CD14-positive monocyte (primary cell): Measurements from ENCODE around the gene SPACA5B. TPM values are rescaled to one million over a fixed set of nuclear protein-coding genes. Genes with fewer than 3 reads are reported as not detected.
"Not testable (repeated sequence)": the region's sequence is repeated elsewhere in the genome, so short reads cannot be mapped to it uniquely, and the experiment has no call there.

Source experiments
- DNase-seq, 3 donors: peaks; one replicate each; pipeline ENCODE4 v3.0.0-alpha.2; 2011 to 2022
- H2AFZ ChIP-seq: 2 replicates; pipeline ENCODE4 v1.6.0; 2012; ENCODE audit warnings: mild to moderate bottlenecking, low read depth, low read length, inconsistent platforms; ENCODE audit not compliant: insufficient read depth, poor library complexity, severe bottlenecking
- H3K27ac ChIP-seq, 2 donors: 1 replicate in 1 of 2; 2 replicates in 1 of 2; pipeline ENCODE4 v1.5.1; 2012 to 2013; ENCODE audit warnings: low read length in 2 of 2, control low read depth in 1 of 2, inconsistent platforms in 1 of 2, low read depth in 1 of 2, mild to moderate bottlenecking in 1 of 2
- H3K27me3 ChIP-seq, 2 donors: one replicate each; pipeline versions ENCODE4 v1.6.0 to v1.6.1; 2011 to 2013; ENCODE audit warnings: low read length in 2 of 2; ENCODE audit not compliant: control insufficient read depth in 2 of 2, insufficient read depth in 2 of 2
- H3K36me3 ChIP-seq, 2 donors: replicated peaks in 1 of 2; 1 replicate in 1 of 2; 2 replicates in 1 of 2; pipeline versions ENCODE4 v1.5.1 to v1.6.1; 2012 to 2013; ENCODE audit warnings: low read length in 2 of 2, control low read depth in 1 of 2, inconsistent platforms in 1 of 2, mild to moderate bottlenecking in 1 of 2; ENCODE audit not compliant: insufficient read depth in 2 of 2, control insufficient read depth in 1 of 2
- H3K4me1 ChIP-seq, 2 donors: 1 replicate in 1 of 2; 2 replicates in 1 of 2; pipeline versions ENCODE4 v1.5.1 to v1.6.1; 2012 to 2013; ENCODE audit warnings: low read length in 2 of 2, control low read depth in 1 of 2, inconsistent platforms in 1 of 2, mild to moderate bottlenecking in 1 of 2, moderate library complexity in 1 of 2; ENCODE audit not compliant: insufficient read depth in 2 of 2, control insufficient read depth in 1 of 2
- H3K4me2 ChIP-seq: replicated peaks from 2 replicates; pipeline ENCODE3; 2012; ENCODE audit warnings: low read length, moderate library complexity, mild to moderate bottlenecking; ENCODE audit not compliant: poor library complexity, severe bottlenecking; ENCODE audit errors: extremely low read depth
- H3K4me3 ChIP-seq, 3 experiments: fragments of 200-600 bp in 1 of 3; sonication (generic) in 1 of 3; replicated peaks in 1 of 3; 1 replicate in 2 of 3; 2 replicates in 1 of 3; pipeline ENCODE4 v1.5.1; 2011 to 2013; ENCODE audit warnings: low read length in 3 of 3, mild to moderate bottlenecking in 3 of 3, control low read depth in 2 of 3, low read depth in 2 of 3, inconsistent platforms in 1 of 3, moderate library complexity in 1 of 3
- H3K79me2 ChIP-seq: 2 replicates; pipeline ENCODE4 v1.6.0; 2012; ENCODE audit warnings: mild to moderate bottlenecking, control low read depth, inconsistent platforms, low read length, moderate library complexity; ENCODE audit not compliant: insufficient read depth
- H3K9ac ChIP-seq: 2 replicates; pipeline ENCODE4 v1.6.0; 2017; ENCODE audit warnings: low read length, mild to moderate bottlenecking; ENCODE audit not compliant: insufficient read depth, poor library complexity, severe bottlenecking
- H3K9me3 ChIP-seq, 2 donors: replicated peaks in 1 of 2; 1 replicate in 1 of 2; 2 replicates in 1 of 2; pipeline versions ENCODE4 v1.5.1 to v1.6.1; 2012 to 2013; ENCODE audit warnings: low read length in 2 of 2, control low read depth in 1 of 2; ENCODE audit not compliant: control insufficient read depth in 1 of 2, insufficient read depth in 1 of 2
- H4K20me1 ChIP-seq: 2 replicates; pipeline ENCODE4 v1.6.0; 2012; ENCODE audit warnings: mild to moderate bottlenecking, low read length, control low read depth, moderate library complexity; ENCODE audit not compliant: insufficient read depth
- H3K27ac Mint-ChIP-seq, 7 donors: one replicate each; pipeline ENCODE4 v1.8.0; 2020; ENCODE audit warnings: mild to moderate bottlenecking in 7 of 7, mixed read lengths in 7 of 7, moderate library complexity in 6 of 7, inconsistent platforms in 2 of 7
- H3K27me3 Mint-ChIP-seq, 3 donors: one replicate each; pipeline ENCODE4 v1.8.0; 2021 to 2022; ENCODE audit warnings: low read depth in 3 of 3, mild to moderate bottlenecking in 3 of 3, mixed read lengths in 3 of 3, moderate library complexity in 3 of 3, inconsistent platforms in 1 of 3
- H3K36me3 Mint-ChIP-seq, 2 donors: one replicate each; pipeline ENCODE4 v1.8.0; 2020; ENCODE audit warnings: mixed read lengths in 2 of 2, inconsistent platforms in 1 of 2, mild to moderate bottlenecking in 1 of 2
- H3K4me1 Mint-ChIP-seq: one replicate; pipeline ENCODE4 v1.8.0; 2020; ENCODE audit warnings: mild to moderate bottlenecking, mixed read lengths
- H3K4me3 Mint-ChIP-seq, 2 donors: one replicate each; pipeline ENCODE4 v1.8.0; 2020; ENCODE audit warnings: mild to moderate bottlenecking in 2 of 2, mixed read lengths in 2 of 2, moderate library complexity in 1 of 2
- H3K9me3 Mint-ChIP-seq, 7 donors: one replicate each; pipeline ENCODE4 v1.8.0; 2020 to 2022; ENCODE audit warnings: mixed read lengths in 7 of 7, mild to moderate bottlenecking in 6 of 7, moderate library complexity in 6 of 7, inconsistent platforms in 2 of 7
- CTCF ChIP-seq: fragments of 200-600 bp; IDR thresholded peaks from one replicate; pipeline ENCODE4 v1.8.0; 2022; ENCODE audit warnings: antibody characterized with exemption, mild to moderate bottlenecking
- WGBS: methylation state at CpG from one replicate; pipeline ENCODE4 v1.1.5; 2013; ENCODE audit warnings: missing lambda C conversion rate; ENCODE audit not compliant: insufficient coverage; 5-methylcytosine and 5-hydroxymethylcytosine counted together
- intact Hi-C, 2 donors: fragments of 100-400 bp; cut with micrococcal nuclease; formaldehyde crosslinking; loops; one replicate each; pipeline versions ENCODE4 v1.15.0 to v1.15.1; 2023
- polyA plus RNA-seq, 3 donors: library from polyadenylated mRNA; depleted of rRNA in 1 of 3; unstranded in 2 of 3; stranded (reverse) in 1 of 3; fragments of 300-500 nt in 2 of 3; fragments of >200 nt in 1 of 3; fragmentation: Illumina TruSeq in 2 of 3; gene quantifications; 1 replicate in 2 of 3; 2 replicates in 1 of 3; pipeline ENCODE4 v1.2.3, GENCODE V29; 2012 to 2021

The SPACA5B gene
- polyA plus RNA-seq, 3 donors, result not detected

GRCh38 chrX:48165241-48165640 lies 34.8 kb downstream of the SPACA5B start:
- Histone ChIP-seq H3K36me3 (no peaks in the 10 kb centered on the region), H3K9me3 (no peaks in the 10 kb centered on the region), H3K9ac (no peak overlapping the region), H3K79me2 (no peaks in the 10 kb centered on the region), H2AFZ (no peak overlapping the region), H3K4me3 (no peak overlapping the region), H3K27me3 (no peaks in the 10 kb centered on the region), H3K27ac (no peak overlapping the region), H3K4me2 (no peak overlapping the region), H3K4me1 (no peaks in the 10 kb centered on the region), H4K20me1 (no peaks in the 10 kb centered on the region)
- no peak for DNase-seq
- WGBS, result no CpG with 5 or more reads among the region's 12 CpGs
- Mint-ChIP-seq H3K27ac (no peak overlapping the region), H3K4me1 (no peaks in the 10 kb centered on the region), H3K4me3 (no peak overlapping the region), H3K36me3 (no peaks in the 10 kb centered on the region), H3K9me3 (peaks cover 0 to 6% (median 0%) of the 10 kb centered on the region in 7 donors), H3K27me3 (peaks cover 0 to 7% (median 5%) of the 10 kb centered on the region in 3 donors)
- no peak for TF ChIP-seq CTCF
- intact Hi-C loops, result no loop called here

DNA sequence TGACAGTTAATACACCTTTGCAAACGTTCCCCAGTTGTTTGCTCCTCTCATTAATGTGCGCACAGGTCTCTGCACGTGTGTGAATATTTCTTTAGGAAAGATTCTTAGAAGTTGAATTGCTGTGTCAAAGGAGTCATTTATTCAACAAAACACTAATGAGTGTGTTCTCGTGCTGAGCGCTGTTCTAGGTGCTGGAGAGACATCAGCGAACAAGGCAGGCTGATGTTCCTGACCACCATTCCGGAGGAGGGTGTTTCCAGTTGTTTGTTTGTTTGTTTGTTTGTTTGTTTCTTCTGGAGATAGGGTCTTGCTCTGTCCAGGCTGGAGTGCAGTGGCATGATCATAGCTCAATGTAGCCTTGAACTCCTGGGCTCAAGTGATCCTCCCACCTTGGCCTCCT lies 35.9 kb downstream of the SPACA5B start:
- H3K9me3 ChIP-seq, H3K4me1 Mint-ChIP-seq, H3K79me2 ChIP-seq, H3K27ac Mint-ChIP-seq, H3K36me3 Mint-ChIP-seq, H3K4me2 ChIP-seq, H3K4me3 Mint-ChIP-seq, H3K27me3 ChIP-seq, H3K9ac ChIP-seq, H3K27ac ChIP-seq, H3K27me3 Mint-ChIP-seq, intact Hi-C loops, H3K4me1 ChIP-seq, H4K20me1 ChIP-seq, H3K4me3 ChIP-seq, H3K36me3 ChIP-seq, DNase-seq, H2AFZ ChIP-seq, H3K9me3 Mint-ChIP-seq: not testable (repeated sequence)
- no CpG with 5 or more reads among the region's 7 CpGs for WGBS
